ENCODE measurements around the gene IMMP2L. TPM values are rescaled to one million over a fixed set of nuclear protein-coding genes. Genes with fewer than 3 reads are reported as not detected.

The IMMP2L gene
- total RNA-seq, 2 donors from 2014 or later: 7.3 to 7.7 TPM

- no peak for TF ChIP-seq CTCF (IDR thresholded peaks at IDR 0.05)
- DNase-seq (ENCODE audit: low spot score): no peak
- Histone ChIP-seq H3K27ac (no peak overlapping the region), H3K27me3 (no peaks in the 10 kb centered on the region), H3K4me1 (no peaks in the 10 kb centered on the region), H3K9me3 (no peaks in the 10 kb centered on the region), H3K4me3 (no peak overlapping the region), H3K36me3 (no peaks in the 10 kb centered on the region)
These were observed 632.6 kb downstream of the IMMP2L start for GRCh38 chr7:110929480-110930249.

DNA sequence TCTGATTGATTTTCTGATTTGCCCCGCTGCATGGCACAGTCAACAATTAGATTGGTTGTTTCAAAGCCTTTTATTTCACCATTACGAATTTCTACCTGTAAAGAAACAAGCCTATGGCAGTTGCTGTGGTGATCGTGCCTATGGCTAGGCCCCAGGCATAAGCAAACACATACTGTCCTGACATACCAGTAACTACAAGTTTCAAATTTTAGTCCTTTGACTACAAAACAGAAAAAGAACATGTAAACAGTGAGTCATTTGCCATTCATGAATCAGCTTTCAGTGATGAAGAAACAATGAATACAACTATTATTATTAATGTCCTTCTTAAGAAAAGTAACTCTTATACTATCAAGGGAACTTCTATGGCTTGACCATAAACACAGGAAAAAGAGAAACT is 639.4 kb downstream of the IMMP2L start:
- DNase-seq (ENCODE audit: low spot score): no peak
- no peaks in the 10 kb centered on the region for H3K36me3 ChIP-seq
- no peak overlapping the region for H3K27ac ChIP-seq
- H3K4me3 ChIP-seq: no peak overlapping the region
- H3K27me3 ChIP-seq: no peaks in the 10 kb centered on the region
- no peak for TF ChIP-seq CTCF (IDR thresholded peaks at IDR 0.05)
- peaks cover 0 to 6% of the 10 kb centered on the region in 2 donors for H3K4me1 ChIP-seq
- no peaks in the 10 kb centered on the region for H3K9me3 ChIP-seq

DNA sequence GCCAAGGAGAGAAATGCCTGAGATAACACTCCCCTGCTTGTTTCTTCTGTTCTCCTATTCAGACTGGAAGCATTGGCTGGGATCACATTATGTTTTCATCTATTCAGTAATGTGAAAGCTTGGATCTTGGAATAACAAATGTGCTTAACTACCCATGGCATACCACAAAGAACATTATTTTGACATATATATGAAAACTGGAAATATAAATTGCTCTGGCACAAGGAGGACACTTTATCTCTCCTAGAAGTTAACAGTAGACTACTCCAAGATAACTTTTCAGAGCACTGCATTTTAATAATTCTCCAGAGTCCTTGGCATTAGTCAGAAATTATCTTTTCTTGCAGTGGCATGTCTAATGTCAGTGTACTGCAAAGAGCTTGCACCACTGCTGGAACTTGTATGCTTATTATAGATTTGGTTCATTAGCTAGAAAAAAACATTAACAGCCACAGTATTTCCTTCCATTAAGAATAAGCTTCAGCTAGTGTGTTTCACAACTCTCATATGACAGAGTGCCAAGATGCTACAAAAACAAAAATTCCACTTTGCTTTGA is 640.6 kb downstream of the IMMP2L start:
- no peak overlapping the region for H3K27ac ChIP-seq
- no peak overlapping the region for H3K4me3 ChIP-seq
- peaks cover 0 to 6% of the 10 kb centered on the region in 2 donors for H3K4me1 ChIP-seq
- TF ChIP-seq CTCF (IDR thresholded peaks at IDR 0.05): no peak
- H3K27me3 ChIP-seq: no peaks in the 10 kb centered on the region
- no peaks in the 10 kb centered on the region for H3K36me3 ChIP-seq
- H3K9me3 ChIP-seq: no peaks in the 10 kb centered on the region
- DNase-seq (ENCODE audit: low spot score): no peak

DNA sequence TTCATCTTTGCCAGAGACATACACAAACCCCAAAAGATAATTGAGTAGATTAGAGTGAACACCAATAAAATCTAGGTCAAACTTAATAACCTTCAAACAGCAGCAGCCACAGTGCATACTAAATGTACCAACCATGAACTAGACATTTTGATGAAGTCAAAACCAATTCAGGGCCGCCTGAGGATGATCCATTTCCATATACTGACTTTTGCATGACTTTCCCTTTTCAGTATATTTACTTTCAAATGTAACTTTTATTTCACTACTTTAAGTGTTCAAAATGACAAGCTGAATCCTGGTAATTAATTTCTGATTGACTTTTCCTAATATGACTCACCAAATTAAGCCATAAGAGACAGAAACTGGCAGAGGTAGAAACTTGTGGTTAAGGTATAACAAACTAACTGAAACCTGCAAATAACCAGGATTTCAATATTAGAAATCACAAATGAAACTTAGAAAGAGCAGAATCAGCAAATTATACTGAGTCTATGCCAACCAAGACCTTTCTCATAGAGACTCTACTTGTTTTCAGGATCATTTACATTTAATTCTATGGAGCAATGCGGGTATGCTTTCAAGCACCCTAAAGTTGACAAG is 643.2 kb downstream of the IMMP2L start:
- no peak overlapping the region for H3K27ac ChIP-seq
- no peaks in the 10 kb centered on the region for H3K27me3 ChIP-seq
- no peak overlapping the region for H3K4me3 ChIP-seq
- no peaks in the 10 kb centered on the region for H3K36me3 ChIP-seq
- peaks cover 0 to 6% of the 10 kb centered on the region in 2 donors for H3K4me1 ChIP-seq
- H3K9me3 ChIP-seq: no peaks in the 10 kb centered on the region
- no peak for TF ChIP-seq CTCF (IDR thresholded peaks at IDR 0.05)
- DNase-seq (ENCODE audit: low spot score): no peak

- Histone ChIP-seq H3K27me3 (no peaks in the 10 kb centered on the region), H3K36me3 (no peaks in the 10 kb centered on the region), H3K9me3 (no peaks in the 10 kb centered on the region), H3K4me1 (no peaks in the 10 kb centered on the region), H3K27ac (no peak overlapping the region), H3K4me3 (no peak overlapping the region)
- no peak for DNase-seq (ENCODE audit: low spot score)
- TF ChIP-seq CTCF (IDR thresholded peaks at IDR 0.05): no peak
These were observed 648.0 kb downstream of the IMMP2L start for GRCh38 chr7:110914263-110914662.

Data from right atrium auricular region (tissue), 2 donors.